OCI-LY1 (cell line): ENCODE results near the gene RARA.
"Not testable (repeated sequence)": the region's sequence is repeated elsewhere in the genome, so short reads cannot be mapped to it uniquely, and the experiment has no call there.

ENCODE experiments used
- H2AFZ ChIP-seq: fragments of 200-600 bp; sonication (generic), shearing (Covaris generic); 2 replicates; pipeline ENCODE4 v1.6.0; 2014; ENCODE audit warnings: antibody characterized with exemption, mild to moderate bottlenecking, low read length
- H3F3A ChIP-seq: fragments of 200-600 bp; sonication (generic), shearing (Covaris generic); 2 replicates; pipeline ENCODE4 v1.6.0; 2014; ENCODE audit warnings: mild to moderate bottlenecking, antibody characterized with exemption, low read length, moderate library complexity; ENCODE audit not compliant: insufficient read depth
- H3K27ac ChIP-seq: fragments of 200-600 bp; sonication (generic); 2 replicates; pipeline ENCODE4 v1.5.1; 2014; ENCODE audit warnings: low read length, mixed run types, mild to moderate bottlenecking, low read depth; ENCODE audit not compliant: poor library complexity, severe bottlenecking
- H3K27me3 ChIP-seq: fragments of 200-600 bp; sonication (generic); 2 replicates; pipeline ENCODE4 v1.6.0; 2014; ENCODE audit warnings: antibody characterized with exemption, mild to moderate bottlenecking, low read length, moderate library complexity; ENCODE audit not compliant: insufficient read depth
- H3K36me3 ChIP-seq: fragments of 200-600 bp; sonication (generic); 2 replicates; pipeline ENCODE4 v1.6.1; 2014; ENCODE audit warnings: mild to moderate bottlenecking, antibody characterized with exemption, low read length, moderate library complexity, mixed read lengths; ENCODE audit not compliant: insufficient read depth
- H3K4me1 ChIP-seq: fragments of 200-600 bp; sonication (generic); 2 replicates; pipeline ENCODE4 v1.5.1; 2014; ENCODE audit warnings: mild to moderate bottlenecking, low read length, moderate library complexity; ENCODE audit not compliant: insufficient read depth, severe bottlenecking
- H3K4me2 ChIP-seq: fragments of 200-600 bp; sonication (generic), shearing (Covaris generic); 2 replicates; pipeline ENCODE4 v1.6.1; 2014; ENCODE audit warnings: low read length
- H3K4me3 ChIP-seq: fragments of 200-600 bp; sonication (generic); 2 replicates; pipeline ENCODE4 v1.5.1; 2014; ENCODE audit warnings: low read length, low read depth, mild to moderate bottlenecking, mixed read lengths; ENCODE audit not compliant: poor library complexity, severe bottlenecking
- H3K79me2 ChIP-seq: fragments of 200-600 bp; shearing (Covaris generic); 2 replicates; pipeline ENCODE4 v1.6.1; 2016; ENCODE audit warnings: mixed run types, low read length, mixed read lengths; ENCODE audit not compliant: insufficient read depth
- H3K9ac ChIP-seq: fragments of 200-600 bp; sonication (generic), shearing (Covaris generic); 2 replicates; pipeline ENCODE4 v1.6.1; 2014; ENCODE audit warnings: mild to moderate bottlenecking, low read length, mixed read lengths
- H3K9me2 ChIP-seq: fragments of 200-600 bp; sonication (generic), shearing (Covaris generic); 2 replicates; pipeline ENCODE4 v1.6.1; 2014; ENCODE audit warnings: low read depth, mild to moderate bottlenecking, low read length, mixed read lengths
- H3K9me3 ChIP-seq: fragments of 200-600 bp; shearing (Covaris generic); 2 replicates; pipeline ENCODE4 v1.6.1; 2014; ENCODE audit warnings: low read length, mixed read lengths
- H4K20me1 ChIP-seq: fragments of 200-600 bp; sonication (generic), shearing (Covaris generic); 2 replicates; pipeline ENCODE4 v1.6.0; 2016; ENCODE audit warnings: mild to moderate bottlenecking, low read length; ENCODE audit not compliant: insufficient read depth
- EZH2 ChIP-seq: fragments of 200-600 bp; sonication (generic), shearing (Covaris generic); IDR thresholded peaks from 2 replicates; pipeline ENCODE4 v1.8.0; 2017; ENCODE audit warnings: borderline replicate concordance, mixed run types, mild to moderate bottlenecking, antibody characterized with exemption, low read length, moderate library complexity, mixed read lengths
- TF ChIP-seq, protein P1 (sequence below): fragments of 200-600 bp; sonication (generic), shearing (Covaris generic); IDR thresholded peaks from 2 replicates; pipeline ENCODE4 v1.5.1; 2017; ENCODE audit warnings: mild to moderate bottlenecking, antibody characterized with exemption, low read length, moderate library complexity, mixed read lengths

Gene RARA

DNA sequence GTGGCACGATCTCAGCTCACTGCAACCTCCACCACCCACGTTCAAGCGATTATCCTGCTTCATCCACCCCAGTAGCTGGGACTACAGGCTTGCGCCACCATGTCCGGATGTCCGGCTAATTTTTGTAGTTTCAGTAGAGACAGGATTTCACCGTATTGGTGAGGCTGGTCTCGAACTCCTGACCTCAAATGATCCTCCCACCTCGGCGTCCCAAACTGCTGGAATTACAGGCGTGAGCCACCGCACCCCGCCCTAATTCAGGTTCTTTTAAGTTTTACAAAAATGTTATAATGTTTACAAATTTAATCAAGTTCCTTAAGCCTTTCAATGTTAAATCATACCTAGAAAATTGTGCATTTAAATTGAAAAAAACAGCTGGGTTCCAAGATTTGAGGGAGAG, 68.9 kb downstream of the RARA start:
- H3K79me2 ChIP-seq, result no peaks in the 10 kb centered on the region
- no peaks in the 10 kb centered on the region for H3K9me2 ChIP-seq
- H3K9me3 ChIP-seq, result 0 out of 2 replicates have a peak, but pooled peaks cover 4% of the 10 kb centered on the region
- TF ChIP-seq EZH2, result no peak
- TF ChIP-seq, protein P1, sequence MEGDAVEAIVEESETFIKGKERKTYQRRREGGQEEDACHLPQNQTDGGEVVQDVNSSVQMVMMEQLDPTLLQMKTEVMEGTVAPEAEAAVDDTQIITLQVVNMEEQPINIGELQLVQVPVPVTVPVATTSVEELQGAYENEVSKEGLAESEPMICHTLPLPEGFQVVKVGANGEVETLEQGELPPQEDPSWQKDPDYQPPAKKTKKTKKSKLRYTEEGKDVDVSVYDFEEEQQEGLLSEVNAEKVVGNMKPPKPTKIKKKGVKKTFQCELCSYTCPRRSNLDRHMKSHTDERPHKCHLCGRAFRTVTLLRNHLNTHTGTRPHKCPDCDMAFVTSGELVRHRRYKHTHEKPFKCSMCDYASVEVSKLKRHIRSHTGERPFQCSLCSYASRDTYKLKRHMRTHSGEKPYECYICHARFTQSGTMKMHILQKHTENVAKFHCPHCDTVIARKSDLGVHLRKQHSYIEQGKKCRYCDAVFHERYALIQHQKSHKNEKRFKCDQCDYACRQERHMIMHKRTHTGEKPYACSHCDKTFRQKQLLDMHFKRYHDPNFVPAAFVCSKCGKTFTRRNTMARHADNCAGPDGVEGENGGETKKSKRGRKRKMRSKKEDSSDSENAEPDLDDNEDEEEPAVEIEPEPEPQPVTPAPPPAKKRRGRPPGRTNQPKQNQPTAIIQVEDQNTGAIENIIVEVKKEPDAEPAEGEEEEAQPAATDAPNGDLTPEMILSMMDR, result no peak
- no peak overlapping the region for H3K27ac ChIP-seq
- no peaks in the 10 kb centered on the region for H3F3A ChIP-seq
- no peak overlapping the region for H3K4me3 ChIP-seq
- H3K27me3 ChIP-seq, result no peaks in the 10 kb centered on the region; the same call in 1 of the 2 replicates
- no peaks in the 10 kb centered on the region for H4K20me1 ChIP-seq
- H3K36me3 ChIP-seq, result no peaks in the 10 kb centered on the region
- H3K9ac ChIP-seq, result no peak overlapping the region
- no peaks in the 10 kb centered on the region for H3K4me1 ChIP-seq
- H3K4me2 ChIP-seq, result no peak overlapping the region
- H2AFZ ChIP-seq, result no peak overlapping the region

DNA sequence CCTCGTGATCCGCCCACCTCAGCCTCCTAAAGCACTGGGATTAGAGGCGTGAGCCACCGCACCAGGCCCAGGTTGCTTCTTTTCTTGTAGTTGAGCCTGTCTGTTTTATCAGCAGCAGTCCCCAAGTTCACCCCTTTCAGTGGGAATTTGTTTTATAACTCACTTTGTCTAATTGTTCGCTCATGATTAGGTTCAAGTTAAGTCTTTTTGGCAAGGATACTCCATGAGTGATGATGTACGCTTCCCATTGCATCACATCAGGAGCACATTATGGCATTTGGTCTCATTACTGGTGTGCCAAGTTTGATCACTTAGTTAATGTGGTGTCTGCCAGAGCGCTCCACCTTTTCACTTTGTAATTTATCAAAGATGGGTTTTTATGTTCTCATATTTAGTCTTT, 70.0 kb downstream of the RARA start:
- Histone ChIP-seq H3K4me1 (no peaks in the 10 kb centered on the region), H3K4me3 (no peak overlapping the region), H3K27ac (no peak overlapping the region), H3F3A (no peaks in the 10 kb centered on the region), H3K27me3 (no peaks in the 10 kb centered on the region; the same call in 1 of the 2 replicates), H2AFZ (no peak overlapping the region), H3K9me2 (no peaks in the 10 kb centered on the region), H3K4me2 (no peak overlapping the region), H3K9ac (no peak overlapping the region), H3K36me3 (no peaks in the 10 kb centered on the region), H3K9me3 (no peaks in the 10 kb centered on the region), H3K79me2 (no peaks in the 10 kb centered on the region), H4K20me1 (no peaks in the 10 kb centered on the region)
- no peak for TF ChIP-seq EZH2
- TF ChIP-seq, protein P1, result no peak

DNA sequence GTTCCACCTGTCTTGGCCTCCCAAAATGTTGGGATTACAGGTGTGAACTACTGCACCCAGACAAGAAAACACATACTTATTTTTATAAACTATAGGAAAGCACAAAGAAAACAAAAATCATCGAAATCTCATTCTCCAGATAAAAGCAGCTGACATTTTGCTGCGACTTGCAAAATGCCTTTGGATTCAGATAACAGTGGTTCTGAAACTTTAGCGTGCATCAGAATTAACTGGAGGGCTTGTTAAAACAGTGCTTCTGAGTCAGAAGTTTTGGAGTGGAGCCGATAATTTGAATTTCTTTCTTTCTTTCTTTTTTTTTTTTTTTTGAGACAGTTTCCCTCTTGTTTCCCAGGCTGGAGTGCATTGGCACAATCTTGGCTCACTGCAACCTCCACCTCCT, 73.3 kb downstream of the RARA start:
- TF ChIP-seq EZH2, result no peak
- TF ChIP-seq, protein P1, result no peak
- Histone ChIP-seq H4K20me1 (no peaks in the 10 kb centered on the region), H3K9me3 (no peaks in the 10 kb centered on the region), H3K79me2 (no peaks in the 10 kb centered on the region), H3K27ac (no peak overlapping the region), H3K4me3 (no peak overlapping the region), H3K27me3 (no peaks in the 10 kb centered on the region), H3K4me1 (no peaks in the 10 kb centered on the region), H3K9ac (no peak overlapping the region), H2AFZ (no peak overlapping the region), H3K4me2 (no peak overlapping the region), H3K9me2 (no peaks in the 10 kb centered on the region), H3F3A (no peaks in the 10 kb centered on the region), H3K36me3 (peaks cover 9% of the 10 kb centered on the region)

DNA sequence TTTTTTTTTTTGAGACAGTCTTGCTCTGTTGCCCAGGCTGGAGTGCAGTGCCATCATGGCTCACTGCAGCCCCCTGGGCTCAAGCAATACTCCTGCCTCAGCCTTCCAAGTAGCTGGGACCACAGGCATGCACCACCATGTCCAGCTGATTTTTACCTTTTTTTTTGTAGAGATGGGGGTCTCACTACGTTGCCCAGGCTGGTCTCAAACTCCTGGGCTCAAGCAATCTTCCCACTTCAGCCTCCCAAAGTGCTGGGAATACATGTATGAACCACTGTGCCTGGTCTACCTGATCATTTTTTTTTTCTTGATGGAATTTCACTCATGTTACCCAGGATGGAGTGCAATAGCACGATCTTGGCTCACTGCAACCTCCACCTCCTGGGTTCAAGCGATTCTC, 77.6 kb downstream of the RARA start:
- H3K4me2 ChIP-seq, H4K20me1 ChIP-seq, H2AFZ ChIP-seq, H3K9ac ChIP-seq, H3K27ac ChIP-seq, H3K9me3 ChIP-seq, H3K4me3 ChIP-seq, H3F3A ChIP-seq, H3K79me2 ChIP-seq, H3K4me1 ChIP-seq, H3K27me3 ChIP-seq, H3K9me2 ChIP-seq: not testable (repeated sequence)
- peaks cover 52% of the 10 kb centered on the region for H3K36me3 ChIP-seq
